ENCODE data around the gene GOLT1A.
"Not testable (repeated sequence)": the region's sequence is repeated elsewhere in the genome, so short reads cannot be mapped to it uniquely, and the experiment has no call there.

The GOLT1A gene

GRCh38 chr1:204246876-204247275, 33.1 kb upstream of the GOLT1A start:
- DNase-seq, result no peak

- DNase-seq, result no peak
Observed at GRCh38 chr1:204242920-204243319, 29.1 kb upstream of the GOLT1A start.

- DNase-seq, result no peak
Observed at GRCh38 chr1:204241914-204242313, 28.1 kb upstream of the GOLT1A start.

- DNase-seq, result peak; percentile 31
Observed at GRCh38 chr1:204241050-204241449, 27.3 kb upstream of the GOLT1A start.

- no peak for DNase-seq
Observed at GRCh38 chr1:204240233-204240632, 26.4 kb upstream of the GOLT1A start.

- DNase-seq, result not testable (repeated sequence)
Observed at GRCh38 chr1:204239401-204239800, 25.6 kb upstream of the GOLT1A start.

GRCh38 chr1:204238520-204238919, 24.7 kb upstream of the GOLT1A start:
- DNase-seq, result not testable (repeated sequence)

- DNase-seq, result not testable (repeated sequence)
Observed at GRCh38 chr1:204237515-204237914, 23.7 kb upstream of the GOLT1A start.

- DNase-seq, result no peak
Observed at GRCh38 chr1:204232526-204232925, 18.7 kb upstream of the GOLT1A start.

- no peak for DNase-seq
Observed at GRCh38 chr1:204230211-204230610, 16.4 kb upstream of the GOLT1A start.

- DNase-seq, result no peak
Observed at GRCh38 chr1:204228896-204229295, 15.1 kb upstream of the GOLT1A start.

- no peak for DNase-seq
Observed at GRCh38 chr1:204227996-204228785, 14.4 kb upstream of the GOLT1A start.

- no peak for DNase-seq
Observed at GRCh38 chr1:204227351-204227750, 13.6 kb upstream of the GOLT1A start.

GRCh38 chr1:204225841-204226735, 12.3 kb upstream of the GOLT1A start:
- no peak for DNase-seq

- DNase-seq, result no peak
Observed at GRCh38 chr1:204224655-204225054, 10.9 kb upstream of the GOLT1A start.

- no peak for DNase-seq
Observed at GRCh38 chr1:204223129-204223860, 9.5 kb upstream of the GOLT1A start.

- DNase-seq, result no peak
Observed at GRCh38 chr1:204222764-204223055, 8.9 kb upstream of the GOLT1A start.

- no peak for DNase-seq
Observed at GRCh38 chr1:204222006-204222763, 8.4 kb upstream of the GOLT1A start.

- no peak for DNase-seq
Observed at GRCh38 chr1:204221271-204221670, 7.5 kb upstream of the GOLT1A start.

- DNase-seq, result no peak
Observed at GRCh38 chr1:204219971-204220616, 6.3 kb upstream of the GOLT1A start.

- DNase-seq, result no peak
Observed at GRCh38 chr1:204218552-204218951, 4.8 kb upstream of the GOLT1A start.

- DNase-seq, result no peak
Observed at GRCh38 chr1:204217648-204218000, 3.8 kb upstream of the GOLT1A start.
